GM18861 (cell line): Measurements from ENCODE around the gene SVOPL.

ENCODE experiments used
- ATAC-seq: cut with Tn5 transposase; IDR thresholded peaks from one replicate; pipeline ENCODE4 v1.9.1; 2021; ENCODE audit not compliant: unreplicated experiment

Gene SVOPL

GRCh38 chr7:138662076-138662990 lies 38.8 kb downstream of the SVOPL start:
- ATAC-seq = no peak

DNA sequence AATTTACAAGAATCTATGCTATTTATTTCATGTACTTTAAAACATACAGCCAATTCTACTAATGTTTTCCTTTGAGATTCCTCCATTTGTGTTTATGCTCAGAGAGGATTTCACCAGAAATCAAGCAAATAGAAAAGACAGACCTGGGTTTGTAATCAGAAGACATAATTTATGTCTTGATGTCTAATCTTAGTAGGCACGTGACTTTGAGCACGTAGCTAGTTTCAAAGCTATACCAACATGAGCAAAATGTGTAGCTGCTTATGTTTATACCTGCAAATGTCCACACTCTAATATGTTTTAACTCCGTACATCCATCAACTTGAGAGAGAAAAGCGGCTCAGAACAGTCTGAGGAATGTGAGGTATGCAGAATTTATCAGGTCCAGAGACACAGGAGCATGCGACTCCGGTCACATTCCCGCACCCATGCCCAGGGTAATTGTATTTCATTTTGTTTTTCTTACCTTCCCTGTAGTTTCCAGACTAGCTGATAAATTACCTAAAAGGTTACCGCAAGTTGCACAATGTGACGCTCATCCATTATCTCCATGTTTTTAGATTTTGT lies 40.0 kb downstream of the SVOPL start:
- no peak for ATAC-seq

DNA sequence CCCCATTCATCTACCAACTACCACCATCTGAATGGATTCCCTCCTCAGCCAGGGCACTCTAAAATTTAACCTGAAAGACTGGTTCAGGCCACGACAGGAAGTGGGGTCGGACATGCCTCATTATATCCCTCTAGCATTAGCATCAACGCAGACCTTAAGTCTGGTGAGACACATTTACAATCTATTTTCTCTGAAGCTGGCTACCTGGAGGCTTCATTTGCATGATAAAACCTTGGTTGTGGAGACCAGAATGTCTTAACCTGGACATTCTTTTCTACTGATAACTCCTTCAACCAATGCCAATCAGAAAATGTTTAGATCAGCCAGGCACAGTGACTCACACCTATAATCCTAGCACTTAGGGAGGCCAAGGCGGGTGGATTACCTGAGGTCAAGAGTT lies 42.3 kb downstream of the SVOPL start:
- ATAC-seq = no peak

- no peak for ATAC-seq
These were observed 43.2 kb downstream of the SVOPL start for GRCh38 chr7:138657854-138658386.

GRCh38 chr7:138656952-138657351 lies 44.2 kb downstream of the SVOPL start:
- ATAC-seq = no peak

GRCh38 chr7:138654616-138655015 lies 46.5 kb downstream of the SVOPL start:
- no peak for ATAC-seq

DNA sequence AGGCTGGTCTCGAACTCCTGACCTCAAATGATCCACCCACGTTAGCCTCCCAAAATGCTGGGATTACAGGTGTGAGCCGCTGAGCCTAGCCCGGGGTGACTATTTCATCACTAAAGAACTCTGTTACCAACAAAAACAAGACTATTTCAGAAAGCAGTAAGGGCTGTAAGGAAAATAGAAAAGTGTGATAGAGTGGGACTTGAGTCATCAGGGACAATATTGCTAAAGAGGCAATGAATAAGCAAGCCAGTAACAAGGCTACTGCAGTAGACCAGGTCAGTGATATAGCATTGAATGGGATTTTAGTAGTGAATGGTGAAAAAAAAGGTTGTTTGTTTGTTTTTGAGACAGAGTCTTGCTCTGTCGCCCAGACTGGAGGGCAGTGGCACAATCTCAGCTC lies 51.7 kb downstream of the SVOPL start:
- no peak for ATAC-seq

GRCh38 chr7:138645284-138645683 lies 55.9 kb downstream of the SVOPL start:
- ATAC-seq = no peak

GRCh38 chr7:138632826-138633602 lies 68.1 kb downstream of the SVOPL start:
- ATAC-seq = no peak

GRCh38 chr7:138632384-138632783 lies 68.8 kb downstream of the SVOPL start:
- no peak for ATAC-seq

DNA sequence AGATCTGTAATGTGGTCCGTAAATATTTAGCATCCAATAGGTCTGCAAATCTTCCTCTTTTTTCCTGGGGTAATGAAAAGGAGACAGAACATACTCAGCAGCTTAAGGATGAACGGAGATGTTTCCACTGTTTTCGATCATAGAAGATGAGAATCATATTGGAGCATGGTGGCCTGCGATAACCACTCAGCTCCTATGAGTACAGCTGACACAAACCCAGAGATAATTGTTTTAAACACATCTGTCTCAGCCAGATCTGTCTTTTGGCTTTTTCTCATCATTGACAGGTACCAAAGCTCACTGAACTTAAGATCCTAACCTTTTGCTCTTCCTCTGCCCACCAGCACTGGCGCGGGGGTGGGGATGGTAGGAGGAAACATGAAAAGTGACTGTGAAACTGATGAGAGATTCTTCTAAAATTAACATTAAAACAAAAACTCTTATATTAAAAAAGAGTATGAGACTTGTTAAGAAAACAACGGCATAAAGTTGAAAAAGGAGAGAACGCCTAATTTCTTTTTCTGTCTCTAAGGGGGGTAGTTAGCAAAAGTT lies 71.0 kb downstream of the SVOPL start:
- no peak for ATAC-seq

- ATAC-seq = no peak
These were observed 73.8 kb downstream of the SVOPL start for GRCh38 chr7:138627361-138627760.

GRCh38 chr7:138626846-138627245 lies 74.3 kb downstream of the SVOPL start:
- no peak for ATAC-seq

DNA sequence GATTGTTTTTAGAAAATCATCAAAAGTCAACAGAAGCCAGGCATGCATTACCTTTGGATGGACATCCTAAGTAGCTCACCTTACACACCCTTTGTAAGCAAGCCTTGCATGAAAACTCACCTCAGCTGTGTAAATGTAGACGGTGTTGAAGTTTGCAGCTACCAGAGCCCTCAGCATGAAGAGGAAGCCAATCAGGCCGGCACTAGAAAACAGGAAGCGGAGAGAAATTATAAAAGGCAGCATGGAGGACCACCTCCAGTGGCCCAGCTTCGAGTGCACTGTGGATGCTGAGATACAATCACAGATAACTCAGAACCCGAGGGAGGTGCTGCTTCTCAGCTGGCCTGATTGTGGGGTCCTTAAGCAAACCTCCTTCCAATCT lies 75.3 kb downstream of the SVOPL start:
- ATAC-seq = no peak

- ATAC-seq = no peak
These were observed 75.9 kb downstream of the SVOPL start for GRCh38 chr7:138625084-138625848.

- ATAC-seq = no peak
These were observed 78.3 kb downstream of the SVOPL start for GRCh38 chr7:138622841-138623240.

- no peak for ATAC-seq
These were observed 82.2 kb downstream of the SVOPL start for GRCh38 chr7:138618933-138619332.

DNA sequence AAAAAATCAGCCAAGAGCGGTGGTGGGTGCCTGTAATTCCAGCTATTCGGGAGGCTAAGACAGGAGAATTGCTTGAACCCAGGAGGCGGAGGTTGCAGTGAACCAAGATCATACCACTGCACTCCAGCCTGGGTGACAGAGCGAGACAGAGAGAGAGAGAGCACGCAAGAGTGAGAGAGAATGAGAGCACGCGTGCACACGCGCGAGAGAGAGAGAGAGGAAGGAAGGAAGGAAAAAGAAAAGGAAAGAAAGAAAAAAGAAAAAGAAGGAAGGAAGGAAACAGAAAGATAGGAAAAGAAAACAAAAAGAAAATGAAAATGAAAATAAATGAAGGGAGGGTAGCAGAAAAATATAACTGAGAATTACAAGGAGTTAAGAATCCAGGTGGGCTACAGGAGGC lies 82.7 kb downstream of the SVOPL start:
- ATAC-seq = no peak

- no peak for ATAC-seq
These were observed 85.1 kb downstream of the SVOPL start for GRCh38 chr7:138616085-138616484.

GRCh38 chr7:138613630-138614029 lies 87.5 kb downstream of the SVOPL start:
- no peak for ATAC-seq
